Lower leg skin (tissue), 4 donors: Measurements from ENCODE around the gene APCDD1. TPM values are rescaled to one million over a fixed set of nuclear protein-coding genes. Genes with fewer than 3 reads are reported as not detected.
A peak's percentile ranks its signal among the peaks of the same experiment; 100 is the strongest.

ENCODE experiments used
- DNase-seq, 2 donors: peaks; one replicate each; pipeline ENCODE4 v3.0.0-alpha.2; 2019; ENCODE audit warnings: low spot score in 2 of 2
- H3K4me3 ChIP-seq: fragments of 200-600 bp; sonication (generic); 2 replicates; pipeline ENCODE4 v1.5.1; 2017; ENCODE audit warnings: mild to moderate bottlenecking, low read depth; ENCODE audit not compliant: poor library complexity, severe bottlenecking
- POLR2A ChIP-seq, 2 donors: fragments of 450-650 bp; IDR thresholded peaks; one replicate each; pipeline ENCODE4 v1.6.1; 2016 to 2017; ENCODE audit warnings: antibody characterized with exemption in 2 of 2, mild to moderate bottlenecking in 1 of 2, moderate library complexity in 1 of 2
- WGBS, 2 donors: methylation state at CpG; one replicate each; pipeline ENCODE4 v1.1.5; 2018; 5-methylcytosine and 5-hydroxymethylcytosine counted together
- intact Hi-C: fragments of 100-400 bp; cut with DNase I; formaldehyde crosslinking; loops from one replicate; pipeline ENCODE4 v1.15.0; 2023; ENCODE audit warnings: low total_unique reads
- total RNA-seq, 4 donors: library from RNA; depleted of rRNA; stranded (reverse); fragments of >200 nt; gene quantifications; one replicate each; pipeline ENCODE4 v1.1.0, GENCODE V29; 2016
- TF ChIP-seq, protein P1 (sequence below), 3 donors: fragments of 450-650 bp; IDR thresholded peaks; one replicate each; pipeline ENCODE4 v1.5.1; 2016; ENCODE audit warnings: antibody characterized with exemption in 3 of 3, mild to moderate bottlenecking in 3 of 3, moderate library complexity in 2 of 3

Gene APCDD1
- total RNA-seq, 4 donors from 2014 or later, result 76.6 to 192 (median 180) TPM

DNA sequence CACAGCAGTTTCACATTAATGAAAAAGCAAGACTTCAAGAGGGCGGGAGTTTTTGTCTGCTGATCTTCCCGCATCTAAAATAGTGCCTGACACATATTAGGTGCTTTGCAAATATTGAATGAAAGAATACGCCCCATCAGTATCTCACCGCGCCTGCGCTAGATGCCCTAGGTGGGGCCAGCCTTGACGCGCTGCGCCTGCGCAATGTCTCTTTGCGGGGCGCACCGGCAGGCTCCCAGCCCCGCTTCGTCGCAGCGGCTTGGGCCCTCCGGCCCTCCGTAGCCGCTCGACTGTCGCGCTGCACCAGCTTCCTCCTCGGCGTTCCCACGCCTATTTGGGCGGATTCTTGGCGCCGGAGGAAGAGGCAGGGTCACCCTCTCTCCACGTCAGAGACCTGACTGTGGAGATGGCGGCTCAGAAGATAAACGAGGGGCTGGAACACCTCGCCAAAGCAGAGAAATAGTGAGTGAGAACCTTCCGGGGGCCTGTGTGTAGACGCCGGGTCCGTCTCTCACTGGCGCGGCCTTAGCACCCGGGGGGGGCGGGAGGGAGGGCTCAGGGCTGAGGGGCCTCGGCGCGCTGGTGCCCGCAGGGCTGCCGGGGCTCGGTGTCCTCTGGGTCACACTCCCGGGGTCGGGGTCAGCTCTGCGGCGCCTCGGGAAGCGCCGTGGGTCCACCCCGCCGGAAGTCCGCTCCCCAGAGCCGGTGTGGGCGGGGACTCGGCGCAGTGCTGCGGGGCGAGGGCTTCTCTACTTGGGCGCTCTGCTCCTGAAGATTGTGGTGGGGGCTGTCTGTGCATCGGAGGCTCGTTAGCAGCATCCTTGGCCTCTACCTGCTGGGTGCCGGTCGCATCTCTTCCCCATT lies 71.5 kb downstream of the APCDD1 start, which contains the start of gene NAPG:
Gene NAPG, plus strand, starts transcription at position 331 of the 864 bp plus-strand sequence. Its CDS starts 76 bp downstream, at position 407.
- TF ChIP-seq POLR2A (IDR thresholded peaks at IDR 0.05), result no peak
- TF ChIP-seq, protein P1, sequence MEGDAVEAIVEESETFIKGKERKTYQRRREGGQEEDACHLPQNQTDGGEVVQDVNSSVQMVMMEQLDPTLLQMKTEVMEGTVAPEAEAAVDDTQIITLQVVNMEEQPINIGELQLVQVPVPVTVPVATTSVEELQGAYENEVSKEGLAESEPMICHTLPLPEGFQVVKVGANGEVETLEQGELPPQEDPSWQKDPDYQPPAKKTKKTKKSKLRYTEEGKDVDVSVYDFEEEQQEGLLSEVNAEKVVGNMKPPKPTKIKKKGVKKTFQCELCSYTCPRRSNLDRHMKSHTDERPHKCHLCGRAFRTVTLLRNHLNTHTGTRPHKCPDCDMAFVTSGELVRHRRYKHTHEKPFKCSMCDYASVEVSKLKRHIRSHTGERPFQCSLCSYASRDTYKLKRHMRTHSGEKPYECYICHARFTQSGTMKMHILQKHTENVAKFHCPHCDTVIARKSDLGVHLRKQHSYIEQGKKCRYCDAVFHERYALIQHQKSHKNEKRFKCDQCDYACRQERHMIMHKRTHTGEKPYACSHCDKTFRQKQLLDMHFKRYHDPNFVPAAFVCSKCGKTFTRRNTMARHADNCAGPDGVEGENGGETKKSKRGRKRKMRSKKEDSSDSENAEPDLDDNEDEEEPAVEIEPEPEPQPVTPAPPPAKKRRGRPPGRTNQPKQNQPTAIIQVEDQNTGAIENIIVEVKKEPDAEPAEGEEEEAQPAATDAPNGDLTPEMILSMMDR (IDR thresholded peaks at IDR 0.05), result no peak
- intact Hi-C loops, result no loop called here
- peak; percentile 84 to 97 for DNase-seq
- H3K4me3 ChIP-seq, result peak within 1 kb of the TSS; percentile 59
- 0% methylated on average over 40 to 45 of the region's 68 CpGs for WGBS, 2 donors

DNA sequence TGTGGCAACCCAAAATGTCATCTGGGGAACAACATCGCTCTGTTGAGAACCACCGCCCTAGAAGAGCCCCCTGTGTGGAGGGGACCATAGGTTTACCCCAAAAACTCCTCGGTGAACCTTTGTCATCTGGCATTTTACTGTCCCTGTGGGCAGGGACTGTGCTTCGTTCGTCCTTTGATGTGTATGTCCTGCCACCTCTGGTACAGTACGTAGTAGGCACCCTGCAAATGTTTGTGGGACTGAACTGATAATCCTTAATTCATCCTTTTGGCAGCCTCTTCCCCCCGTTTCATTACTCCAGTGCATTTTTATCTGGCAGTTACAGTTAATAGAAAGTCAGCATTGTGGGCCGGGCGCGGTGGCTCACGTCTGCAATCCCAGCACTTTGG lies 72.1 kb downstream of the APCDD1 start:
- no peak for TF ChIP-seq POLR2A (IDR thresholded peaks at IDR 0.05)
- TF ChIP-seq, protein P1 (IDR thresholded peaks at IDR 0.05), result no peak

DNA sequence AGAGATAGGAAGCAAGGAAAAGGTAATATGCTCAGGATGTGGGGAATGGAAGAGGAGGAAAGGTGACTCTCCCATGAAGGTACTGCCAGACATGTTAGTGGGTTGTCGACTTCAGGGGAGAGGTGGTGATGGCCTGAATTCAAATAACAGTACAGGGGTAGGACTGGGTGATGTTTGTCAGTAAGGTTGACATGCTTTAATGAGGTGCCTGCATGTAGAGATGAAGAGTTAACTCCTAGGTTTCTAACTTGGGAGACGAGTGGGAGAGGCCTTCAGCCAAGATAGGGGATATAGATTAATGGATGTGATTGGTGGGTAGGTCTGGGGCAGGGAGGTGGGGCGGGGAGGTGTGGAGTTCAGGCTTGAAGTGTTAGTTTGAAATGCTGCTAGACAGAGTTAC lies 74.0 kb downstream of the APCDD1 start:
- intact Hi-C loops, result no loop called here
- no peak for TF ChIP-seq POLR2A (IDR thresholded peaks at IDR 0.05)
- TF ChIP-seq, protein P1 (IDR thresholded peaks at IDR 0.05), result no peak
- H3K4me3 ChIP-seq, result no peak overlapping the region
- 57 to 58% methylated on average over 3 of the region's 3 CpGs for WGBS, 2 donors
- DNase-seq, result no peak

More for the DNA sequence above, 72.1 kb downstream of the APCDD1 start:
- DNase-seq, result no peak
- intact Hi-C loops, result no loop called here
- H3K4me3 ChIP-seq, result peak overlapping the region; percentile 59
- 3 to 9% methylated on average over 10 to 11 of the region's 11 CpGs for WGBS, 2 donors

DNA sequence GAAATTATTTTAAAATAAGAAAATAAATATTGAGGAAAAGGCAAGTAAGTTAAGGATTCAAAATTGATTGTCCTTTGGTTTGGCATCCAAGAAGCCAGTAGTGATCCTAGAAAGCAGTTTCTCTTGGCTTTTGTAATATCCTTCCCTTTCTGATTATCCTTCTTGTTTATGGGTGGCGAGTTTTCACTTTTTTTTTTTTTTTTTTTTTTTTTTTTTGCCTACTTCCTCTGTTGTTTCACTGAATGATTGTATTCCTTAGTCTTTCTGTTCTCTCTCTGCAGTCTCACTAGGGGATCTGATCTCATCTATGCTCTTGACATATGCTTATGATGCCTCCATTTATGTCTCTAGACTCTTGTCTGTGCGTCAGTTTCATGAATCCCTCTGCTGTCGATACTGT lies 75.6 kb downstream of the APCDD1 start:
- intact Hi-C loops, result no loop called here
- no peak for DNase-seq
- TF ChIP-seq, protein P1 (IDR thresholded peaks at IDR 0.05), result no peak
- no peak for TF ChIP-seq POLR2A (IDR thresholded peaks at IDR 0.05)

DNA sequence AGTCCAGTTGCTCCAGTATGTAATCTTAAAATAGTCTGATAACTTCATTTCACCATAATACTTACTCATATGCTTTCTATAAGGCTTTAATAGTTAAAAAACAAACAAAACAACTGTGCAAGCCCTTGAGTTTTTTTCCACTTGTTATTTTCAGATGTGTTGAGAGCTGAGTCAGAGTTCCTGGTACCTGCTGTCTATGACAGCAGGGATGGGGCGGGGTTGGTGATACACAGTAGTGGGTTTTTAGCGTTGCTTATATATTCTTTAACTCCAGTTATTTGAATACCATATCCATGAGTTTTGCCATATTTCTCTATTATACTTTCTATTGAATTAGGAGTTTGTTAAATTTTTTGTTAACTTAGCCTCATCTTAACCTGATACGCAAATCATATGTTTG lies 76.4 kb downstream of the APCDD1 start:
- H3K4me3 ChIP-seq, result no peak overlapping the region
- 86 to 89% methylated on average over 3 of the region's 3 CpGs for WGBS, 2 donors
- DNase-seq, result no peak
- TF ChIP-seq POLR2A (IDR thresholded peaks at IDR 0.05), result no peak
- TF ChIP-seq, protein P1 (IDR thresholded peaks at IDR 0.05), result no peak
- intact Hi-C loops, result no loop called here

More for the DNA sequence above, 75.6 kb downstream of the APCDD1 start:
- H3K4me3 ChIP-seq, result no peak overlapping the region
- WGBS, 2 donors, result 77 to 78% methylated on average over 3 of the region's 3 CpGs
